Measurements from ENCODE around the gene AADACL4.
"Not testable (repeated sequence)": the region's sequence is repeated elsewhere in the genome, so short reads cannot be mapped to it uniquely, and the experiment has no call there.

The AADACL4 gene

DNA sequence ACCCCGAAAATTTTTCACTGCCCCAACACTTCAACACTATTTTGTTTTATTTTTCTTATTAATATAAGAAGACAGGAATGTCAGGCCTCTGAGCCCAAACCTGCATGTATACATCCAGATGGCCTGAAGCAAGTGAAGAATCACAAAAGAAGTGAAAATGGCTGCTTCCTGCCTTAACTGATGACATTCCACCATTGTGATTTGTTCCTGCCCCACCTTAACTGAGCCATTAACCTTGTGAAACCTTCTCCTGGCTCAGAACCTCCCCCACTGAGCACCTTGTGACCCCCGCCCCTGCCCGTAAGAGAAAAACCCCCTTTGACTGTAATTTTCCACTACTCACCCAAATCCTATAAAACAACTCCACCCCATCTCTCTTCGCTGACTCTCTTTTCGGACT is 69.8 kb downstream of the AADACL4 start:
- not testable (repeated sequence) for H3K36me3 Mint-ChIP-seq (ENCODE audit: low read depth); ATAC-seq; H3K4me3 Mint-ChIP-seq; H3K27ac Mint-ChIP-seq; H3K9me3 Mint-ChIP-seq; H3K4me1 Mint-ChIP-seq; DNase-seq
- H3K27me3 Mint-ChIP-seq: peaks cover 18% of the 10 kb centered on the region

DNA sequence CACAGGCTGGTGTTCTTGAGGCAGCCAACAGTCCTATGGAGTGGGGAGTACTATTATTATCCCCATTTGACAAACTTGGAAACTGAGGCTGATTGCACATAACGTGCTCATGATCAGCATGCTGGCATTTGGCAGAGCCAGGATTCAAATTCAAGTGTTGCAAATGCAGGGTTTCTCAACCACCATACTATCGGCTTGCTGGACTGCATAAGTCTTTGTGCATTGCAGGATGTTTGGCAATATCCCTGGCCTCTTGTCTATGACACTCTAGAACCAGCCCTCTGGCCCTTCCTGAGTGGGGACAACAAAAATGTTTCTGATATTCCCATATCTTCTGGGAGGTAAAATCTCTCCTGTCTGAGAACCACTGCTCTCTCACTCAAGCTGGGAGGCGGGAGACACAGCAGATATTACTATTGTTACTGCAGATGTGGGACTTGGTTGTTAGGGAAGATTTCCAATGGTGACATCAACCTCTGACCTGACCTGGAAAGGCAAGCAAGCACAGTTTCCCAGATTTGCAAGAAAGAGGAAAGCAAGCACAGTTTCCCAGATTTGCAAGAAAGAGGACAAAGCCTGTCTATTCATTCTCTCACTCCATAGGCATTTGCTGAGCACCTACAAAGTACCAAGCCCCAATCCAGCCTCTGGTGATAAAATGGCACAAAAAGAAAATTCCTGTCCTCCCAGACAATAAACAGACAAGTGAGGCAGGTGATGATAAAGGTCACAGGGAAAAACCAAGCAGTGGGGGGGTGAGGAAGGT is 71.0 kb downstream of the AADACL4 start:
- H3K36me3 Mint-ChIP-seq (ENCODE audit: low read depth): no peaks in the 10 kb centered on the region
- ATAC-seq: no peak
- no peak for DNase-seq
- no peaks in the 10 kb centered on the region for H3K9me3 Mint-ChIP-seq
- no peaks in the 10 kb centered on the region for H3K4me1 Mint-ChIP-seq
- H3K4me3 Mint-ChIP-seq: no peak overlapping the region
- peaks cover 18% of the 10 kb centered on the region for H3K27me3 Mint-ChIP-seq
- no peak overlapping the region for H3K27ac Mint-ChIP-seq

DNA sequence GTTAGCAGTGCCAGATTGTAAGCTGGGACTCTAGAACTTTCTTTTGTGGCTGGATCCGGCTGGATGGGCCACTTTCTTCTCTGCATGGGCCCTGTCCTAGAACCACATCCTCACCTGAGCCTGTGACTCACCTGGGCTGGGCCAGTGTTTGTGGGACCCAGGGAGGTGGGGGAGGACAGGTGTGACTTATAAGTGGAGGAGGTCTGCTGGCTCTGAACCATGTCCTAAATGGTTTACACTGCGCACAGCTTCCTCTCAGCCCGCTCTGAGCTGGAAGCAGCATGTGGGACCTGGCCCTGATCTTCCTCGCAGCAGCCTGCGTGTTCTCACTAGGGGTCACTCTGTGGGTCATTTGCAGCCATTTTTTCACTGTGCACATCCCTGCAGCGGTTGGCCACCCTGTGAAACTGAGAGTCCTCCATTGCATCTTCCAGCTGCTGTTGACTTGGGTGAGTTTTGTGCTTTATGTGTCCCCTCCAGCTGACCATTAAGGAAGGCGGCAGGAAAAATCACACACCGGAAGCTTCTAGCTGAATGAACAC is 72.1 kb downstream of the AADACL4 start, which contains the start of gene AADACL3:
Gene AADACL3 (plus strand): TSS at position 215 of the 542 bp plus-strand sequence. CDS start 67 bp downstream, at position 282.
- Mint-ChIP-seq H3K36me3 (ENCODE audit: low read depth) (no peaks in the 10 kb centered on the region), H3K27me3 (peaks cover 16% of the 10 kb centered on the region), H3K4me3 (no peak within 1 kb of the TSS), H3K9me3 (no peaks in the 10 kb centered on the region), H3K4me1 (no peaks in the 10 kb centered on the region), H3K27ac (no peak within 1 kb of the TSS)
- no peak for ATAC-seq
- no peak for DNase-seq
